Tongue (tissue), 2 donors: Measurements from ENCODE around the gene KSR1. TPM values are rescaled to one million over a fixed set of nuclear protein-coding genes. Genes with fewer than 3 reads are reported as not detected.

Experiments
- DNase-seq: peaks from one replicate; pipeline ENCODE4 v3.0.0-alpha.2; 2015
- total RNA-seq: library from RNA; depleted of rRNA; stranded (reverse); fragments of >200 nt; gene quantifications from one replicate; pipeline ENCODE4 v1.2.3, GENCODE V29; 2014

KSR1 gene
- total RNA-seq, 1 donor from 2014 or later = 54.1 TPM

DNA sequence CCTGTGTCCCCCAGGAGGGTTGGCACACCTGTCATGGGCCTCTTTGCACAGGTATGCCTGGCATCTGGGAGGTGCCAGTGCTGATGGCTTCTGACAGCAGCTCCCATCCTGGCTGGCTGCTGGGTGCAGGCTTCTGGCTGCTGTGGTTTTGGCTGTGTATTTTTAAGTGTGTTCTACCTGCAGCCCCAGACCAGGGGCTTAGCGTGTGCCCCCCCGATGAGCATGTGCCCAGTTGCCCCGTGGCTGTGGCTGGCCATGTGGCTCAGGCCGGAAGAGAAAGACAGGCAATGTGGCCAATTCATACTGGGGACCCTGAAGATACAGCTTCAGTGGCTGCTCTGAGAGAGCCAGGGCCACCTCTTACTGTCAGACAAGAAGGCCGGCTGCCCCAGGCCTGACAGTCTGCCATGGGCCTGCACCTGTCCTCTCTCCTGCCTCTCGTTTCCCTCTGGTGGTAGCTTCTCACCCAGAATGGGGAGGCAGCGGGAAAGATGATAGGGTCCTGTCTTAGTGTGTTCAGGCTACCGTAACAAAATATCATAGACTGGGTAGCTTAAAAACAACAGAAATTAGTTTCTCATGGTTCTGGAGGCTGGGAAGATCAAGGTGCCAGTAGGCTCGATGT is 137.1 kb downstream of the KSR1 start:
- peak; percentile 50 for DNase-seq

DNA sequence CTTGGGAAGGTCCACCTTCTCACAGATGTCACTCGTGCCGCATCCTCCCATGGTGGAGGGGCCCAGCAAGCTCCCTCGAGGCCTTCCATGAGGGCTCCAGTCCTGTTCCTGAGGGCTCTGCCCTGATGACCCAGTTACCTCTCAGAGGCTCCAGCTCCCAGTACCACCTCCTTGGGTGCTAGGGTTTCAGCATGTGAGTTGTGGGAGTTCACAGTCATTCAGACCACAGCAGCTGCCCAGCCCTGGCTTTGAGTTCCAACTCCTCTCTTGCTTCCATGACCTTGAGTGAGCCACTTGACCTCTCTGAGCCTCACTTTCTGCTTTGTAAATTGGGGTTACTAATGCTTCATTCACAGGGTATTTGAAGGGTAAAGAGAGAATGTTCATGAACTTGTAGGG is 137.6 kb downstream of the KSR1 start:
- no peak for DNase-seq

DNA sequence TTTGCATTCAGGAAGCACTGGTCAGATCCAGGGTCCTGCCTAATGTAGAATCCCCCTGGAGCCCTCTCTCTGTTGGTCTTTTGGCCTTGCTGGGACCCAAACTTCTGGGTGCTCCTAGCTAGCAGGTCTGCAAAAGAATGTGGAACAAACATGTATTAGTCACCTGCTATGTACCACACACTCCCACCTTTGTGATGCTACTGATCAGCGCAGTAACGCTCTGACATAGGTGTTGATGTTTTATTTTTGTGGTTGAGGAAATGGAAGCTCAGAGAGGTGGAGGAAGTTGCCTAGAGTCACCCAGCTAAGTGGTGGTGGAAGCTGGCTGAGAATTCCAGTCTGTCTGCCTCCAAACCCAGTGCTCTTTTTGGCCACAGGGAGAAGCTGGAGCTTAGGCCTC is 139.0 kb downstream of the KSR1 start:
- no peak for DNase-seq

DNA sequence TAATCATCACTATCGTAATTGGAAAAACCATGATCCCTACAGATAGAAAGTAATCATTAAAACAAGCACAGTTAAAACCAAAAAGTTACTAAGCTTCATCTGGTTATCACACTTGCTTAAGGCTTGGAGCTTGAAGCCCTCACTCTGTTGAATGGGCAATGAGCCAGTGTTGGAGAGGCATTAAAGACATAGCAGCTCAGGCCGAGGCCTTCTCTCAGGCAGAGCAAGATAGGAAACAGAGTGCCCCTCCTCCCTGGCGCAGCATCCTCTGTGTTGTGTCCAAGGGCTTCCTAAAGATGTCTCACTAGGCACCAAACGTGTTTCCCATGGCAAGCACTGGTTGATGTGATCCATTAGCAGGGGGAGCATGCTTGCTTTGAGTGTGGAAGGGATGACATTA is 139.8 kb downstream of the KSR1 start:
- DNase-seq = no peak

DNA sequence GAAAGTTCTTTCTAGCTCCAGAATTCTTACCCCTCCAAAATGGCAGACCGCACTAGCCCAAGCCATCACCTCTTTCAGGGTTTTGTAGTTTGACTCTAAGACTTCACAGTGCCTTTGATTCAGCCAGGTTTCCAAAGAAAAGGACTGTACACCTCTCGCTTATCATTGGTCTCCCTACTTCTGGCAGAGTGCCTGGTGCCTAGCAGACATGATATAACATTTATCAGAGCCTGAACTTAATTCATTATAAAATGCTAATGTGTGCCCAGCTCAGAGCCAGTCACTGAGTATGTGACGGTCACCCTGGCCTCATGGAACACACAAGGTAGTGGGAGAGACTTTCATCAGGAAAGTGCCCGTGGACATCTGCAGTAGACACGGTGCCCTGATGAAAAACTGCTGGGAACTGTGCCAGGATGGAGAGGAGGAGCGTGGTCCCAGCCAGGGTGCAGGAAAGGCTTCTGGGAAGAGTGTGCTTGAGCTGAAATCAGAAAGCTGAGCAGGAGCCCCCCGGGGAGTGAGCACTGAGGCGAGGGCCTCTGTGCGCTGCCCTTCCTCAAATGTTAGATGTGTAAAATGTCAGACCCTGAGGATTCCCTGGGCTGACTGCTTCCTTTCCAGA is 140.4 kb downstream of the KSR1 start:
- DNase-seq = no peak

DNA sequence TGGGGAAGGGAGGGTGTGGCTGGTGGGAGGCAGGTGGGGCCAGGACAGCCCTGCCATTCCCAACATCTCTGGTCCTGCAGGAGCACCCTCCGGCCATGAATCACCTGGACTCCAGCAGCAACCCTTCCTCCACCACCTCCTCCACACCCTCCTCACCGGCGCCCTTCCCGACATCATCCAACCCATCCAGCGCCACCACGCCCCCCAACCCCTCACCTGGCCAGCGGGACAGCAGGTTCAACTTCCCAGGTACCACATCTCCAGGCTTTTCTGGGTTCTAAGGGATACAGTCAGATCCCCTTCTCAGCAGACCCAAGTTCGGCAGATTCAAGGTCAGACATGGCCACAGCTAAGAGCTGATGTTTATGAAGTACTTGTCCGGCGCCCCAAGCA is 140.9 kb downstream of the KSR1 start:
- DNase-seq = no peak

DNA sequence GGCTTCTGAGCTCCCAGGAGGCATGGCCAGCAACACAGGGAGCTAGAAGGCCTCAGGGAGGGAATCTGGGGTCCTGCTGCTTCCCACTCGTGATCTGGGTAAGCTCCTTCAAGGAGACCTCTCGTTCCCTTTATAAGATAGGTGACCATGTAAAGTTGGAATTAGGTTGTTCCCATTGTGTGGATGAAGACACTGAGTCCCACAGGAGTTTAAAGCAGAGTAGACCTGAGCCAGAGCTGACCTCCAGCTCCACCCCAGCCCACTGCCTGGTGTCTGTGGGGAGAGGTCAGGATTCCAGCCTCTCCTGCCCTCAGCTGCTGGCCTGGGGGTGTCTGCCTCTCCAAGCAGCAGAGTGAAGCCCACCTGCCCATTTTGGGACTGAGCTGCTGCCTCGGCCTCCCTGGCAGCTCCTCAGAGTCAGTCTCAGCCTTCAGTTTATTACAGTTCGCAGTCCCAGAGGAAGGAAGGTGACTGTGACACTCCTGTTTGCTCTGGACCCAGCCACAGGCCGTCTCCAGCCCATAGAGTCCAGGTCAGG is 141.6 kb downstream of the KSR1 start:
- no peak for DNase-seq

DNA sequence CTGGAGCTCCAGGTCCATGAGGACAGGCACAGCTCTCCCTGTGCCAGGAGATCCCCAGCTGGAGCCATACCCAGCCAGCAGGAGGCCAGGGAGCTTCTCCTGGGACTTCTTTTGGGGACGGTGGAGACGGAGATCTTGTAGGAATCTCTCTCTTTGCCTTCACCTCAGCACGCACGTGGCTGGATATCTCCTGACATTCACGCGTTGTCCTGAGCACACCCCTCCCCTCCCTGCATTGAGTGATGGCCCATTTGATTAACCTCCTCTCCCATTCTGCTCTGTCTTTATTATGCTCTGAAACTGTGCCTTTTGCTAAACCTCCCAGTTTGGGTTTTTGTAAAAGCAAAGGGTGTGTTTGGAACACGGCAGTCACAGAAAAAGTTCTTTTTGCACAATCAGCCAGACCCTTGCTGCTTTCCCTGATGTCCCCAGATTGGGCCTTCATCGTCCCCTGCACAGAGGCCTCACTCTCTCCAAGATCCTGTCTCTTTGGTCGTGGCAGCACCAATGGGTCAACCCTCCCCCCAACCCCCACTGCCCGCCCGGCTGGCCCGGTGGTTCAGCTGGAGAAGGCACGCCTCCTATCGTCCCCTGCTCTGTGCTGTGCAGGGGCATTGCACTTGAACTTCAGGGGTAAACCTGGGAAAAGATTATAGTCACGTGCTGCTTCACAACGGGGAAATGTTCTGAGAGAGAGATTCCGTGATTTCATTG is 142.2 kb downstream of the KSR1 start:
- DNase-seq = no peak

DNA sequence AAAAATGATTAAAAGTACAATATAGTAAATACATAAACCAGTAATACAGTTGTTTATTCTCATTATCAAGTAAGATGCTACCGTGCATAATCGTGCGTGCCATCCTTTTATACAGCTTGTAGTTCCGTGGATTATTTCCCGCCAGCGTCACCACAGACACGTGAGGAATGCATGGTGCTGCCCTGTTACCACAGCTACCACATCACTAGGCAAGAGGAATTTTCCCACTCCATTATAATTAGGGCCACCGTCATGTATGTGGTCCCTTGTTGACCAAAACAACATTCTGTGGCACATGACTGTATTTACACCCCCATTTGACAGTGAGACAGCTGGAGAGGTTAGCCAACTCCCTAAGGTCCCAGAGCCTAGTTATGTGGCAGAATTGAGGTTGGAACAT is 144.2 kb downstream of the KSR1 start:
- no peak for DNase-seq

DNA sequence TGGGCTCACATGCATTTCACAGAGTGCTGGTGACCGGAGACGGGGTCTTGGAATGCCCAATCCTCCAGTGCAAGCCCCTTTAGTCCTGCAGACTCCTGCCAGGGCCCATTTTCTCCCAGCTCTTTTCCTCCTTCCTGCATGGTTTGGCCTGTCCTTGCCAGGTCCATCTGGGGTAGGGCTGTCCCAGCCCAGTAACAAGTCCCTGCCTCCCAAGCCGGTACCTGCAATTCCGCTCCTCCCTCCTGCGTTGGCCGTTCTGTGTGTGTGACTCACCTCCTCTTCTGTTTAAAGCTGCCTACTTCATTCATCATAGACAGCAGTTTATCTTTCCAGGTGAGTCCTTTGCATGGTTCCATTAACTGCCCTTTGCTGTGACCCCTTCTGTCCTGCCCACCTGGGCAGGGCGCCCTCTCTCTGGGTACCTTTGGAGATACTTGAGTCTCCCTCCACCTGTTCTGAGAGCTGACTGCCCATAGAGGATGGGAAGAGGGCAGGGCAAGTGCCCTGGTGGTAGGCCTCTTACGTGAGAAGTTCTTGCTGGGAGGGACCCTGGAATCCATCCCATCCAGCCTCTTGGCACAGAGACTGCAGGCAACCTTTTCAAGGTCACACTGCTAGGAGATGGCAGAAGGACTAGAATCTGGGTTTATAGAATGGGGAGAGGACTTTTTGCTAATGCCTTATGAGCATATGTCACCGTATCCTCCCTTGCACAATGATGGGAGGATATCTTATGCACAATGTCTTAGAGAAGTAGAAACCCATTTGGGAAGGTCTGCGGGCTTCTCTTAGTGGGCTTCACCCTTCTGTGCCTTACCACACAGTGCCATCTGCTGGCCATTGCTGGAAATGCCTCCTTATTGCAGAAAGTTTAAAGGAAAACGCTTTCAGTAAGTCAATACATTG is 145.1 kb downstream of the KSR1 start:
- DNase-seq = peak; percentile 94

DNA sequence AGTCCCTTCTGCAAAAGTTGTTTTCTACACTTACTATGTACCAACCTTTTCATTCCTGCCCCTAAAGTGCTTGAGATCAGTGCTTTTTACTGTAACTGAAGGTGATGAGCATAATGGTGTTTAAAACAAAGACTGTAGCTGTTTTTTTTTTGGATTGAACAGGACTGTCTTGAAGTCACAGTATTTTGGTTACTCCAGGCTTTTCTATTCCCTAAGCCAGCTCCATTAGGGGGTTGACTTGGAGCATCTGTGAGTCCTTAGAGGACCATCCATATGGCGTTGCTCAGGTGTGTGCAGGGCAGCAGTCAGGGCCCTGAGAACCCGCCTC is 145.7 kb downstream of the KSR1 start:
- DNase-seq = no peak

DNA sequence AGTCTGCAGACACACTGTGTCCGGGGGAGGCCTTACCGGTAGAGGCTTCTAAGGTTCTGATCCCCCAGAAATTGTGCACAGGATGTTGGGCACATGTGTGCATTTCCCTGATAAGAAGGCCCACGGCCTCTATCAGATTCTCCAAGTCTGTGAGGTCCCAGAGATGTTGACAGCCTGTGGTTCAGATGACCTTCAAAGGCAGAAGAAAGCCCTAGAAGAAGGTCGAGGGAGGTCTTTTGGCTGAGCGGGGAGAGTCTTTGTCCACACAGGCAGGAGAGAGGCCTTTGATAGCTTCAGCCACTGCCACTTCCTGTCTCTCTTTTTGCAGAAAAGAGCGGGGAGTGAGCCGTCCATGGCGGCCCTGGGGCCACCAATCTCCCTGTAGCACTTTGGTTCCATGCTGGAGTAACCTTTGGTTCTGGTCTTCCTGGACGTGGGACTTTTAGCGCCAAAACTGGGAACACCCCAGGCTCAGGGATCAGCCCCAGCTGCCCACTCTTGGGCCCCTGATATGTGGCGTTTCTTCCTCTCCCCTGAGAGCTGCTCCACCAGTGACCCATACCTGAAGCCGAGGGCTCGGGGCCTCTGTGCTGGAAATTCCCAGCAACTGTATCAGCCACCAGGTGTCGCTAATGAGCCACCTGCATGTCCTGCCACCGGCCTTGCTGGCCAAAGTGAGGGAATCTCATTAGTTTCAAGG is 146.6 kb downstream of the KSR1 start:
- peak; percentile 86 for DNase-seq

DNA sequence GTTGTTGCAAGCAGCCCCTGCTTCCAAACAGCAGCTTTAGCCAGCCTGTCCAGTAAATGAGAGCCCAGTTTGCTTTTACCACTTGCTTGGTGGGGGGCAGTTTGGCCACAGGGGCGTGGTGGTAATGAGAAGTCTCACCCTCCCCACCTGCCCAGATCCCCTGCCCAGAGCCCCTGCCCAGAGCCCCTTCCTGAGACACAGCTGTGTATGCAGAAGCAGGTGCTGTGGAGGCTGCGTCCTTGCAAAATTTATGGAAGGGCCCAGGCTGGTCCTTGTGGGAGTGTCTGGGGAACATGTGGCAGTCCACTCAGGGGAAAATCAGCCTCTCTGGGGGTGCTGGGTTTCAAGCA is 147.1 kb downstream of the KSR1 start:
- no peak for DNase-seq

DNA sequence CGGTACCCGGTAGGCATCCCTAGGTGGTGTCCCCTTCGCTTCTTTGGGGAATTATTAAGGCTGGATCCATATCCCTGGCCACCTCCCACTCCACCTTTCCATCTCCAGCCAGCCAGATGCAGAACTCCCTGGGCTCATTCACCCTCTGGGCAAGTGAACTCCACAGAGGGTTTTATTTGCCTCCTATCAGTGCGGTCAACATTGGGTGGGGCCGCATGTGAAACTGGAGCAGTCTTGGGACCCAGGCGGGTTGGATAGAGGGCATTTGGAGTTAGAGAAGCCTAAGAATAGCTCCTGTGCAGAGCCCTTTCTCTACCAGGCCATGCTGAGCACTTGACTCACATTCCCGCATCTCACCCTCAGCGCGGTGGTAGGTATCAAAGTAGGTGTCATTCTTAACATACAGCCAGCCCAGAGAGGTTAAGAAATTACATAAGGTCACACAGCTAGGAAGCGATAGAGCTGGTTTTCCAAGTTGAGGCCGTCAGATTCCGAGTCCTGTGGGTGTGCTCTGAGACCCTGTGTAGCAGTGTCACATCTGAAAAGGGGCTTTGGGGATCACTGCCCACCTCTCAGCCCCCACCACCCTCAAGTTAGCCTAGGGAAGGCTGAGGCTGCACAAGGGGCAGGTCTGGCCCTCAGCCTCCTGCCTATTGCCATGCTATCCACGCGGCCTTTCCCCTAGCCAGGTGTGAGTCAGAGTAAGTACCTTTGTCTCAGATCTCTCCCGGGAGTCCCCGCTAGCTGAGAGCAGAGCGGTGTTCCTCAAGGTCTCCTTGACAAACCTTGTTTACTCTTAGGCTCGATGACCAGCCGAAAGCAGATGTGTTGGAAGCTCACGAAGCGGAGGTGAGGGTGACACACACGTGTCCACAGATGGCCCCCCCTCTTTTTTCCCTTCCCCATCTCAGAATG is 147.9 kb downstream of the KSR1 start:
- DNase-seq = no peak

DNA sequence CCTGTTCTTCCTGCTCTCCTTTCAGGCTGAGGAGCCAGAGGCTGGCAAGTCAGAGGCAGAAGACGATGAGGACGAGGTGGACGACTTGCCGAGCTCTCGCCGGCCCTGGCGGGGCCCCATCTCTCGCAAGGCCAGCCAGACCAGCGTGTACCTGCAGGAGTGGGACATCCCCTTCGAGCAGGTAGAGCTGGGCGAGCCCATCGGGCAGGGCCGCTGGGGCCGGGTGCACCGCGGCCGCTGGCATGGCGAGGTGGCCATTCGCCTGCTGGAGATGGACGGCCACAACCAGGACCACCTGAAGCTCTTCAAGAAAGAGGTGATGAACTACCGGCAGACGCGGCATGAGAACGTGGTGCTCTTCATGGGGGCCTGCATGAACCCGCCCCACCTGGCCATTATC is 149.2 kb downstream of the KSR1 start:
- DNase-seq = no peak

DNA sequence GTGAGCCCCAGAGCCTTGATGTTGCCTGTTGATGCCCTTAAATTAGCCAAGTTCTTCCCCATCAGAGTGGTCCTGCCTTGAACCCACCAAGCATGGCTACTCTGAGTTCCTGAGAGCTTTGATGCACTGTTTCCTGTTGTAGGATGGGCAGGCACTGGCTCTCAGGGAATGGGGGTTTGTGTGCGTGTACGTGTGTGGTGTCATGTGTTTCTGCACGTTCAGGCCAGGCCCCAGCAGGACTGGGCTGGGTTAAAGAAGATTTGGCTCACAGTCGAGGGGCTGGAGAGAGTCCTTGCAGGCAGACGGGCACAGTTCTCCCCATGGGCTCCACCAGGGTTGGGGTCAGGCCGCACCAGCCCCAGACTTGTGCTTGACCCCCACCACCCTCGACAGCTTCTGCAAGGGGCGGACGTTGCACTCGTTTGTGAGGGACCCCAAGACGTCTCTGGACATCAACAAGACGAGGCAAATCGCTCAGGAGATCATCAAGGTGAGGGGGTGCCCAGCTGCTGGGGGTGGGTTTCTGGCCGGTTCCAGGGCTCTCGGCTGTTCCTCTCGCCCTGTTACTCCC is 151.4 kb downstream of the KSR1 start:
- DNase-seq = no peak

DNA sequence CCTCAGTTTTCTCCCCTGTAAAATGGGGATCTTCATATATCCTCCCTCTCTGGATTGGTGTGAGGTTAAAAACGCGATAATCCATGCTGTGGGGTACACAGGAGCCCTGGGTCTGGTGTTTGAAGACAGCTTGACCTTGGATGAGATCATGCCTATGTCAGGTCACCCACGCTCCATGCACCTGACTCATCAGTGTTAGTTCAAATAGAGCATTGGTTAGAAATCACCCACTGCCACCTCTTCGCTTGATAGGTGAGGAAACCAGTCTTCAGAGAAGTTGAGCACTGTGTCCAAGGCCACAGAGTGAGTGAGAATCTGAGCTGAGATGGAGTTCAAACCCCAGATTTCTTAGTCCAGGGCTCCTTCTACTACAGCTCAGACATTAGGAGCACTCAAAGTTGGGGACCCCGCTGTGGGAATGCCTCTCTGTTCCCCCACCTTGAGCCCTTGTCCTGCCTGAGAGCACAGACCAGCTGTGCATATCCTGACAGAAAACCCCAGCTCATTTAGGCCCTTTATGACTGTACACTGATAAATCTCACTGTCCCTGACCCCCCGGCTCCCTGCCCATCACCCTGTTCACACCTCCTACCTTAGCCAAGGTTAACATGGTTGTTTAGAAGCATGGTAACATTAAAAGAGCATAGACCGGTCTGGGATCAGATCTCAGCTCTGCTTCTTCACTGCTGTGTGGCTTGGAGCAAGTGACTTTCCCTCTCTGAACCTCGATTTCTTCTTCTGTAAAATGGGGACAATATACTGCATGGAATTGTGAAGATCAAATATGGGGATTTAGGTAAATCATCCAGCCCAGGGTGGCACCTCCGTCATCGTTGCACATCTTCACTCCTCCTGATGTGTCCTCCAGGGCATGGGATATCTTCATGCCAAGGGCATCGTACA is 152.3 kb downstream of the KSR1 start:
- DNase-seq = no peak

DNA sequence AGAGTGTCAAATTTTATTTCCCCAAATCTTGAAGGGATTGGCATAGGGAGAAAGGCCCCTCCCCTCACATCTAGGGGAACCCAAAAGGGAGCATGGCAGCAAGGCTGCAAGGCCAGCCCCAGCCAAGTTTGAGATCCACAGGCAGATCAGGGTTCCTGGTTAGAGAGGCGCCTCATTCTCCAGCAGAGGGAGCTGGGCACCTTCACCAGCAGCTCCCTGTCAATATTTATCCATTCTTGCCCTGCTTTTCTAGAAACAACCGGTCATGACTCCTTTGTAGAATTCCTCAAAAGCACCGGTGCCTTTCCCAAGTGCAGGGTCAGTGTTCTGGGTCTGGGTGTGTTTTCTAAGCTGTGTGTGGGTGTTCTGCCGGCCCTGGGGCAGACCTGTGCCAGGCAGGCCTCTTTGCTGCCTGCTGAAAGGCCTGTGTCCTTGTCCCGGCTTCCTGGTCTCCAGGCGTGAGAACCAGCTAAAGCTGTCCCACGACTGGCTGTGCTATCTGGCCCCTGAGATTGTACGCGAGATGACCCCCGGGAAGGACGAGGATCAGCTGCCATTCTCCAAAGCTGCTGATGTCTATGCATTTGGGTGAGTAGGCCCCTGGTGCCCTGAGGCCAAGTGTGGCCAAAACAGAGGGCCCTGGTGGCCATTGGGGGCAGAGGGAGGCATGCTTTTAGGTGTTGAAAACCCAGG is 153.5 kb downstream of the KSR1 start:
- DNase-seq = peak; percentile 36

DNA sequence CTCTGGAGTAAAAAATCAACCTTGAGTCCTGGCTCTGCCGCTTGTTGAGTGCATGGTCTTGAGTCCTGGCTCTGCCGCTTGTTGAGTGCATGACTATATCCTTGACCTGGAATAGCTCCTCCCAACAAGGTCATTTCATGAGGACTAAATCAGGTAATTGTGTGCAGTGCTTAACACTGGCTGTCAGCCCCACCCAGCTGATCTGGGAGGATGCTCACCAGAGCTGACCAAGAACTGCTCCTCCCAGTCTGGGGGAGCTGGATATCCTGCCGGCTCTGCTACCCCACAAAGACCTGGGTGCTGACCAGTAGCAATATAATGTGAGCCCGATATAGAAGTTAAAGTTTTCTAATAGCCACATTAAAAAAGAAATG is 154.0 kb downstream of the KSR1 start:
- no peak for DNase-seq
